H9 (cell line): ENCODE measurements around the gene SRSF12. TPM values are rescaled to one million over a fixed set of nuclear protein-coding genes. Genes with fewer than 3 reads are reported as not detected.

Source experiments
- DNase-seq: peaks from one replicate; pipeline ENCODE4 v3.0.0-alpha.2; 2017
- H2AFZ ChIP-seq: one replicate; pipeline ENCODE4 v1.6.1; 2013; ENCODE audit warnings: mild to moderate bottlenecking, low read length, control low read depth, moderate library complexity
- H2AK5ac ChIP-seq: 2 replicates; pipeline ENCODE4 v1.6.1; 2013; ENCODE audit warnings: low read length, control low read depth, mixed read lengths; ENCODE audit not compliant: insufficient read length
- H2BK120ac ChIP-seq: one replicate; pipeline ENCODE4 v1.6.1; 2013; ENCODE audit warnings: low read depth, mild to moderate bottlenecking, low read length, control low read depth, inconsistent platforms; ENCODE audit not compliant: poor library complexity, severe bottlenecking
- H2BK12ac ChIP-seq: 2 replicates; pipeline ENCODE4 v1.6.1; 2013; ENCODE audit warnings: low read length, control low read depth, mixed read lengths, low read depth; ENCODE audit not compliant: insufficient read length
- H2BK15ac ChIP-seq: 2 replicates; pipeline ENCODE4 v1.6.1; 2013; ENCODE audit warnings: low read depth, low read length, control low read depth
- H2BK20ac ChIP-seq: one replicate; pipeline ENCODE4 v1.6.1; 2013; ENCODE audit warnings: low read depth, mild to moderate bottlenecking, low read length, control low read depth, inconsistent platforms; ENCODE audit not compliant: poor library complexity, severe bottlenecking
- H2BK5ac ChIP-seq: 2 replicates; pipeline ENCODE4 v1.6.1; 2013; ENCODE audit warnings: low read length, control low read depth, mixed read lengths; ENCODE audit not compliant: insufficient read length
- H3K14ac ChIP-seq: 2 replicates; pipeline ENCODE4 v1.6.1; 2013; ENCODE audit warnings: low read length, control low read depth; ENCODE audit not compliant: insufficient read depth
- H3K18ac ChIP-seq: 2 replicates; pipeline ENCODE4 v1.6.1; 2013; ENCODE audit warnings: low read depth, mild to moderate bottlenecking, mixed read lengths, low read length, control low read depth; ENCODE audit not compliant: insufficient read length
- H3K23ac ChIP-seq: 2 replicates; pipeline ENCODE4 v1.6.1; 2013; ENCODE audit warnings: low read length, control low read depth, mixed read lengths, low read depth; ENCODE audit not compliant: insufficient read length
- H3K23me2 ChIP-seq: 2 replicates; pipeline ENCODE4 v1.6.1; 2013; ENCODE audit warnings: low read depth, mild to moderate bottlenecking, mixed read lengths, low read length, control low read depth; ENCODE audit not compliant: insufficient read length, poor library complexity, severe bottlenecking
- H3K27ac ChIP-seq: 2 replicates; pipeline ENCODE4 v1.5.1; 2013; ENCODE audit warnings: low read length, control low read depth, mixed read lengths, low read depth; ENCODE audit not compliant: insufficient read length
- H3K27me3 ChIP-seq: 2 replicates; pipeline ENCODE4 v1.6.1; 2013; ENCODE audit warnings: low read length, control low read depth, inconsistent platforms; ENCODE audit not compliant: insufficient read depth
- H3K4ac ChIP-seq: 2 replicates; pipeline ENCODE4 v1.6.1; 2013; ENCODE audit warnings: low read depth, mild to moderate bottlenecking, control low read depth, inconsistent platforms, low read length, moderate library complexity
- H3K4me1 ChIP-seq: 2 replicates; pipeline ENCODE4 v1.6.1; 2013; ENCODE audit warnings: low read length, control low read depth, inconsistent platforms; ENCODE audit not compliant: insufficient read depth
- H3K4me2 ChIP-seq: 2 replicates; pipeline ENCODE4 v1.6.1; 2013; ENCODE audit warnings: low read length, control low read depth, mixed read lengths; ENCODE audit not compliant: insufficient read length, insufficient read depth
- H3K56ac ChIP-seq: 2 replicates; pipeline ENCODE4 v1.6.1; 2013; ENCODE audit warnings: low read depth, mild to moderate bottlenecking, mixed read lengths, low read length, control low read depth; ENCODE audit not compliant: insufficient read length
- H3K79me1 ChIP-seq: 2 replicates; pipeline ENCODE4 v1.6.1; 2013; ENCODE audit warnings: low read depth, mild to moderate bottlenecking, moderate library complexity, low read length, control low read depth, inconsistent platforms; ENCODE audit not compliant: insufficient read depth, poor library complexity, severe bottlenecking
- H3K79me2 ChIP-seq: 2 replicates; pipeline ENCODE4 v1.6.1; 2013; ENCODE audit warnings: low read length, control low read depth, inconsistent platforms; ENCODE audit not compliant: insufficient read depth
- H3K9ac ChIP-seq: 2 replicates; pipeline ENCODE4 v1.6.1; 2013; ENCODE audit warnings: low read length, control low read depth, mixed read lengths; ENCODE audit not compliant: insufficient read length; ENCODE audit errors: extremely low read depth
- H3K9me3 ChIP-seq: one replicate; pipeline ENCODE4 v1.6.1; 2013; ENCODE audit warnings: low read depth, low read length, inconsistent platforms; ENCODE audit not compliant: control insufficient read depth
- H3T11ph ChIP-seq: one replicate; pipeline ENCODE4 v1.6.1; 2013; ENCODE audit warnings: mild to moderate bottlenecking, low read length, control low read depth, inconsistent platforms
- H4K20me1 ChIP-seq: one replicate; pipeline ENCODE4 v1.6.1; 2013; ENCODE audit not compliant: control insufficient read depth, insufficient read length, insufficient read depth
- H4K5ac ChIP-seq: 2 replicates; pipeline ENCODE4 v1.6.1; 2013; ENCODE audit warnings: low read depth, mild to moderate bottlenecking, mixed read lengths, low read length, control low read depth; ENCODE audit not compliant: insufficient read length
- H4K8ac ChIP-seq: replicated peaks from 2 replicates; pipeline ENCODE4 v1.6.1; 2013; ENCODE audit warnings: low read length, control low read depth, mixed read lengths, low read depth; ENCODE audit not compliant: insufficient read length
- H4K91ac ChIP-seq: 2 replicates; pipeline ENCODE4 v1.6.1; 2013; ENCODE audit warnings: low read depth, mild to moderate bottlenecking, moderate library complexity, mixed read lengths, low read length, control low read depth; ENCODE audit not compliant: insufficient read length
- H3K27ac Mint-ChIP-seq, 3 experiments: 2 replicates in 2 of 3; 3 replicates in 1 of 3; pipeline ENCODE4 v1.8.0; 2020 to 2021; ENCODE audit warnings: mixed read lengths in 3 of 3, mild to moderate bottlenecking in 1 of 3, moderate library complexity in 1 of 3
- H3K27me3 Mint-ChIP-seq: 2 replicates; pipeline ENCODE4 v1.8.0; 2021; ENCODE audit warnings: low read depth, mild to moderate bottlenecking, moderate library complexity, mixed read lengths
- H3K36me3 Mint-ChIP-seq, 3 experiments: 2 replicates in 2 of 3; 3 replicates in 1 of 3; pipeline ENCODE4 v1.8.0; 2020 to 2021; ENCODE audit warnings: low read depth in 3 of 3, mixed read lengths in 3 of 3; ENCODE audit not compliant: insufficient read depth in 1 of 3
- H3K4me1 Mint-ChIP-seq, 2 experiments: 2 replicates each; pipeline ENCODE4 v1.8.0; 2020; ENCODE audit warnings: mixed read lengths in 2 of 2
- H3K4me3 Mint-ChIP-seq, 2 experiments: 2 replicates in 1 of 2; 3 replicates in 1 of 2; pipeline ENCODE4 v1.8.0; 2020 to 2021; ENCODE audit warnings: mild to moderate bottlenecking in 2 of 2, mixed read lengths in 2 of 2, moderate library complexity in 1 of 2
- H3K9me3 Mint-ChIP-seq, 2 experiments: 2 replicates in 1 of 2; 3 replicates in 1 of 2; pipeline ENCODE4 v1.8.0; 2020; ENCODE audit warnings: mild to moderate bottlenecking in 2 of 2, mixed read lengths in 2 of 2, moderate library complexity in 1 of 2
- CTCF ChIP-seq: fragments of 200-600 bp; sonication (generic); conservative IDR thresholded peaks from 3 replicates; pipeline ENCODE4 v1.8.0; 2021; ENCODE audit warnings: antibody characterized with exemption, mild to moderate bottlenecking
- WGBS: extraction: QIAGEN DNeasy Blood & Tissue Kit; methylation state at CpG from one replicate; pipeline ENCODE4 v1.1.7; 2013; ENCODE audit warnings: missing lambda C conversion rate, low lambda C conversion rate, mixed read lengths; ENCODE audit not compliant: insufficient read length; ENCODE audit errors: extremely low coverage; 5-methylcytosine and 5-hydroxymethylcytosine counted together
- total RNA-seq: library from RNA; stranded (reverse); gene quantifications from 2 replicates; pipeline ENCODE4 v1.2.1, GENCODE V29; 2021

Gene SRSF12
- total RNA-seq, 1 experiment from 2014 or later: 7.6 TPM

DNA sequence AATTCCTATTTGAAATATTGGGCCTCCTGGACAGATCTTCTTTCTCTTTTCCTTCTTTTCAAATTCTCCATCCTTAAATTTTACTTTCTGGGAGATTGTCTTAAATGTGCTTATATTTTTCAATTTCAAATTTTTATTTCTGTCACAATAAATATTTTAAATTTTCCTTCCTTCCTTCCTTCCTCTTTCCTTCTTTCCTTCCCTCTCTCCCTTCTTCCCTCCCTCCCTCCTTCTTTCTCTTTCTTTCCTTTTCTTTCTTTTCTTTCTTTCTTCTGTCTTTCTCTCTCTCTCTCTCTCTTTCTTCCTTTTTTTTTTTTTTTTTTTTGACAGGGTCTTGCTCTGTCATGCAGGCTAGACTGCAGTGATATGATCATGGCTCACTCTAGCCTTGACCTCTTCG lies 54.0 kb downstream of the SRSF12 start:
- no peak for TF ChIP-seq CTCF
- no peak overlapping the region for H4K8ac ChIP-seq
- H3K4ac ChIP-seq: no peak overlapping the region
- H3K14ac ChIP-seq: no peak overlapping the region
- no peak overlapping the region for H2BK5ac ChIP-seq
- no peaks in the 10 kb centered on the region for H3K79me1 ChIP-seq
- Mint-ChIP-seq H3K27me3 (peaks cover 6% of the 10 kb centered on the region; the same call in 1 of the 2 replicates), H3K27ac (no peak overlapping the region), H3K9me3 (peaks cover 0 to 6% of the 10 kb centered on the region in 2 experiments; a peak in 4 of 5 replicates), H3K4me3 (no peak overlapping the region), H3K4me1 (peaks cover 7 to 8% of the 10 kb centered on the region in 2 experiments), H3K36me3 (no peaks in the 10 kb centered on the region; a peak in 2 of 7 replicates)
- H2BK120ac ChIP-seq: no peak overlapping the region
- WGBS: no CpG with 5 or more reads among the region's 1 CpG
- H3K9me3 ChIP-seq: no peaks in the 10 kb centered on the region
- H2BK20ac ChIP-seq: no peak overlapping the region
- no peak overlapping the region for H3K27ac ChIP-seq
- H3K9ac ChIP-seq: no peak overlapping the region
- H4K5ac ChIP-seq: no peak overlapping the region
- H2BK12ac ChIP-seq: no peak overlapping the region
- no peak overlapping the region for H3K18ac ChIP-seq
- no peaks in the 10 kb centered on the region for H3K79me2 ChIP-seq
- no peak overlapping the region for H4K91ac ChIP-seq
- H2BK15ac ChIP-seq: no peak overlapping the region
- no peaks in the 10 kb centered on the region for H3K27me3 ChIP-seq
- no peak overlapping the region for H2AK5ac ChIP-seq
- H3K23ac ChIP-seq: no peak overlapping the region
- H3K4me2 ChIP-seq: no peak overlapping the region
- no peak overlapping the region for H3K56ac ChIP-seq
- DNase-seq: no peak
- H3T11ph ChIP-seq: no peak overlapping the region
- no peaks in the 10 kb centered on the region for H4K20me1 ChIP-seq
- H3K4me1 ChIP-seq: no peaks in the 10 kb centered on the region
- H3K23me2 ChIP-seq: no peaks in the 10 kb centered on the region
- no peak overlapping the region for H2AFZ ChIP-seq
